HG03060 (cell line): ENCODE results near the gene CKLF.
"Not testable (repeated sequence)": the region's sequence is repeated elsewhere in the genome, so short reads cannot be mapped to it uniquely, and the experiment has no call there.

Experiments used
- ATAC-seq: cut with Tn5 transposase; IDR thresholded peaks from one replicate; pipeline ENCODE4 v1.9.1; 2021; ENCODE audit warnings: low read depth, moderate number of reproducible peaks; ENCODE audit not compliant: unreplicated experiment

CKLF gene

GRCh38 chr16:66552286-66553177 is at the start of gene CKLF:
Gene CKLF (plus strand): TSS chr16:66552576. CDS start chr16:66552716, 140 bp downstream.
- ATAC-seq = peak; percentile 59

- no peak for ATAC-seq
Observed at GRCh38 chr16:66503030-66503429, 49.3 kb upstream of the CKLF start.

GRCh38 chr16:66503612-66504011 is 48.8 kb upstream of the CKLF start:
- ATAC-seq = no peak

- ATAC-seq = no peak
Observed at GRCh38 chr16:66507731-66508239, 44.6 kb upstream of the CKLF start.

GRCh38 chr16:66508248-66508913 is 44.0 kb upstream of the CKLF start:
- ATAC-seq = no peak

- no peak for ATAC-seq
Observed at GRCh38 chr16:66508914-66509496, 43.4 kb upstream of the CKLF start.

- no peak for ATAC-seq
Observed at GRCh38 chr16:66509576-66509975, 42.8 kb upstream of the CKLF start.

GRCh38 chr16:66510298-66510697 is 42.1 kb upstream of the CKLF start:
- ATAC-seq = no peak

- no peak for ATAC-seq
Observed at GRCh38 chr16:66510711-66511601, 41.4 kb upstream of the CKLF start.

- ATAC-seq = no peak
Observed at GRCh38 chr16:66511602-66512271, 40.6 kb upstream of the CKLF start.

GRCh38 chr16:66512272-66513110 is 39.9 kb upstream of the CKLF start:
- no peak for ATAC-seq

- ATAC-seq = no peak
Observed at GRCh38 chr16:66513111-66513723, 39.2 kb upstream of the CKLF start.

GRCh38 chr16:66514391-66514790 is 38.0 kb upstream of the CKLF start:
- ATAC-seq = not testable (repeated sequence)

- not testable (repeated sequence) for ATAC-seq
Observed at GRCh38 chr16:66514980-66515595, 37.3 kb upstream of the CKLF start.

- peak; percentile 6 for ATAC-seq
Observed at GRCh38 chr16:66515596-66516508, 36.5 kb upstream of the CKLF start.

- peak; percentile 16 for ATAC-seq
Observed at GRCh38 chr16:66516509-66516807, 35.9 kb upstream of the CKLF start.
